ENCODE data around the gene DVL1.

GRCh38 chr1:1310109-1310385 is 39.2 kb downstream of the DVL1 start:
- TF ChIP-seq CTCF (IDR thresholded peaks at IDR 0.05) = no peak
- no peak for TF ChIP-seq EP300 (IDR thresholded peaks at IDR 0.05)
- TF ChIP-seq POLR2AphosphoS5 (IDR thresholded peaks at IDR 0.05) = no peak
